Lung (tissue), 12 donors: ENCODE results near the gene FGGY. TPM values are rescaled to one million over a fixed set of nuclear protein-coding genes. Genes with fewer than 3 reads are reported as not detected.

ENCODE experiments used
- ATAC-seq: fragments of 200-7000 bp; cut with Tn5 transposase; one replicate; pipeline ENCODE4 v1.9.1; 2020; ENCODE audit warnings: moderate number of reproducible peaks; ENCODE audit not compliant: insufficient read depth, low FRiP score
- DNase-seq, 3 donors: peaks; one replicate each; pipeline ENCODE4 v3.0.0-alpha.2; 2013 to 2017
- H3K27ac ChIP-seq, 2 donors: one replicate each; pipeline ENCODE4 v1.5.1; 2013; ENCODE audit warnings: mild to moderate bottlenecking in 2 of 2, moderate library complexity in 2 of 2, control low read depth in 1 of 2, inconsistent platforms in 1 of 2, low read depth in 1 of 2, low read length in 1 of 2
- H3K27me3 ChIP-seq, 3 donors: one replicate each; pipeline ENCODE4 v1.5.1; 2013; ENCODE audit warnings: low read length in 2 of 3; ENCODE audit not compliant: control insufficient read depth in 3 of 3, insufficient read depth in 3 of 3
- H3K36me3 ChIP-seq, 4 donors: one replicate each; pipeline ENCODE4 v1.5.1; 2013; ENCODE audit warnings: low read length in 4 of 4, mild to moderate bottlenecking in 1 of 4, moderate library complexity in 1 of 4; ENCODE audit not compliant: control insufficient read depth in 4 of 4, insufficient read depth in 4 of 4
- H3K4me1 ChIP-seq, 5 donors: one replicate each; pipeline ENCODE4 v1.5.1; 2013; ENCODE audit warnings: low read length in 5 of 5, mild to moderate bottlenecking in 2 of 5, moderate library complexity in 1 of 5; ENCODE audit not compliant: control insufficient read depth in 5 of 5, insufficient read depth in 5 of 5
- H3K4me3 ChIP-seq: one replicate; pipeline ENCODE4 v1.5.1; 2013; ENCODE audit warnings: mild to moderate bottlenecking, control low read depth, moderate library complexity
- H3K9ac ChIP-seq, 2 donors: one replicate each; pipeline ENCODE4 v1.5.1; 2013; ENCODE audit warnings: low read length in 2 of 2, control low read depth in 1 of 2; ENCODE audit not compliant: insufficient read depth in 1 of 2
- H3K9me3 ChIP-seq, 4 donors: one replicate each; pipeline ENCODE4 v1.5.1; 2013; ENCODE audit warnings: low read length in 3 of 4, mild to moderate bottlenecking in 1 of 4, moderate library complexity in 1 of 4; ENCODE audit not compliant: control insufficient read depth in 4 of 4, insufficient read depth in 3 of 4
- WGBS, 2 donors: extraction: QIAGEN DNeasy Blood & Tissue Kit; methylation state at CpG; one replicate each; pipeline ENCODE4 v1.1.7; 2013; 5-methylcytosine and 5-hydroxymethylcytosine counted together
- polyA plus RNA-seq, 2 donors: library from polyadenylated mRNA; stranded (reverse); fragments of 200-250 nt; gene quantifications; one replicate each; pipeline ENCODE4 v1.2.1, GENCODE V29; 2013
- total RNA-seq, 2 donors: library from RNA; depleted of rRNA in 1 of 2; stranded (reverse); fragments of >200 nt in 1 of 2; gene quantifications; one replicate each; pipeline ENCODE4 v1.2.1, GENCODE V29; 2014 to 2021
- TF ChIP-seq, protein P1 (sequence below): IDR thresholded peaks from 2 replicates; pipeline ENCODE4 v1.5.1; 2012; ENCODE audit warnings: mild to moderate bottlenecking; ENCODE audit errors: control extremely low read depth, extremely low read depth
- donor health status: control.
- donor health status: control.
- donor health status: Bipolar disorder and iron deficiency.
- donor health status: healthy.
- donor health status: DM: yes; HTN: yes; CAD: no.

The FGGY gene
- total and polyA plus RNA-seq, 4 donors: 16.1 to 42.3 (median 18.3) TPM

GRCh38 chr1:59436637-59437036 lies 139.7 kb downstream of the FGGY start:
- no peak overlapping the region for H3K4me3 ChIP-seq
- H3K27me3 ChIP-seq: no peaks in the 10 kb centered on the region
- DNase-seq: no peak
- no peaks in the 10 kb centered on the region for H3K36me3 ChIP-seq
- H3K9me3 ChIP-seq: no peaks in the 10 kb centered on the region
- no peak overlapping the region for H3K27ac ChIP-seq
- H3K9ac ChIP-seq: no peak overlapping the region
- H3K4me1 ChIP-seq: peaks cover 3 to 38% (median 15%) of the 10 kb centered on the region in 5 donors
- no peak for ATAC-seq
- TF ChIP-seq, protein P1, sequence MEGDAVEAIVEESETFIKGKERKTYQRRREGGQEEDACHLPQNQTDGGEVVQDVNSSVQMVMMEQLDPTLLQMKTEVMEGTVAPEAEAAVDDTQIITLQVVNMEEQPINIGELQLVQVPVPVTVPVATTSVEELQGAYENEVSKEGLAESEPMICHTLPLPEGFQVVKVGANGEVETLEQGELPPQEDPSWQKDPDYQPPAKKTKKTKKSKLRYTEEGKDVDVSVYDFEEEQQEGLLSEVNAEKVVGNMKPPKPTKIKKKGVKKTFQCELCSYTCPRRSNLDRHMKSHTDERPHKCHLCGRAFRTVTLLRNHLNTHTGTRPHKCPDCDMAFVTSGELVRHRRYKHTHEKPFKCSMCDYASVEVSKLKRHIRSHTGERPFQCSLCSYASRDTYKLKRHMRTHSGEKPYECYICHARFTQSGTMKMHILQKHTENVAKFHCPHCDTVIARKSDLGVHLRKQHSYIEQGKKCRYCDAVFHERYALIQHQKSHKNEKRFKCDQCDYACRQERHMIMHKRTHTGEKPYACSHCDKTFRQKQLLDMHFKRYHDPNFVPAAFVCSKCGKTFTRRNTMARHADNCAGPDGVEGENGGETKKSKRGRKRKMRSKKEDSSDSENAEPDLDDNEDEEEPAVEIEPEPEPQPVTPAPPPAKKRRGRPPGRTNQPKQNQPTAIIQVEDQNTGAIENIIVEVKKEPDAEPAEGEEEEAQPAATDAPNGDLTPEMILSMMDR: no peak
- 53 to 69% methylated on average over 2 of the region's 2 CpGs for WGBS, 2 donors

DNA sequence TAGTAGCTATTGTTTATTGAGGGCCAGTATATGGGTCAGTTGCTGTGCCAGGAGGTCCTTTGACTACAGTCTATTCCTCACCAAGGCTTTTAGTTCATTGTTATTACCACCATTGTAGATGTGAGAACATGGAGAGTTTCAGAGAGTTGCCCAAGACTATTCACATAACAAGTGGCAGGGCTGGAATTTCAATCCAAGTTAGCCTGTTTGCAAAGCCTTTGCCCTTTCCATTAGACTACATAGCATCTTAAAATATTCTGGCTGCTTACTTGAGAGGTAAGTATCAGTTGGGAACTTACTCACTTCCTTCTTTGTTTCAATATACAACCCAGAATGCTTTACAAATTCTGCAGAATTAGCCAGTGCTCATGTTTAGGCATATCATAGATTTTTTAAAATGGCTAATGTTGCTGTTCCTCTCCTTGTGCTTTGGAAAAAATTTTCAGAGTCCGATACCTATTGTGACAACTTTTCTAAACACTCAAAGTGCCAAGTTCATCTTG lies 141.2 kb downstream of the FGGY start:
- no peak overlapping the region for H3K4me3 ChIP-seq
- ATAC-seq: no peak
- H3K27ac ChIP-seq: no peak overlapping the region
- H3K4me1 ChIP-seq: peaks cover 4 to 40% (median 15%) of the 10 kb centered on the region in 5 donors
- DNase-seq: peak in 1 of 3 donors; percentile 51
- no peaks in the 10 kb centered on the region for H3K9me3 ChIP-seq
- H3K9ac ChIP-seq: no peak overlapping the region
- H3K27me3 ChIP-seq: no peaks in the 10 kb centered on the region
- WGBS, 2 donors: 83 to 85% methylated on average over 1 of the region's 1 CpG
- H3K36me3 ChIP-seq: no peaks in the 10 kb centered on the region
- TF ChIP-seq, protein P1: no peak

DNA sequence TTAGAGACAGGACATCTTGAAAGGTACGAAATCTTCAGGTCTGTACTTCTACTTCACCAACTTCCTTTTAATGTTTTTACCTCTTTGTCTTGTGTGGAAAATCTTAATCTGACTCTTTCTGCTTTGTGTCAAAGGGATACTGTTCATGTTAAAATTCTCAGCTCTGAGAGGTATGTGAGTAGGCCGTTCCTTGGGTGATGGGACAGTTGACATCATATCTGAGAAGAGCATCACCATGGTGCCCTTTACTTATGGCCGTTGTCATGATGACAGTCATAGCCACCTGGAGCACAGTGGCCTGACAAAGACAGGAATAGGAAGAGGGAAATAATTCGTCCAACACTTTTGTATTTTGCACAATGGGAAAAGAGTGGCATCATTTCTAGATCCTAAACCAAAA lies 145.6 kb downstream of the FGGY start:
- DNase-seq: no peak
- H3K36me3 ChIP-seq: no peaks in the 10 kb centered on the region
- H3K4me1 ChIP-seq: peaks cover 9 to 38% (median 17%) of the 10 kb centered on the region in 5 donors
- H3K27ac ChIP-seq: no peak overlapping the region
- WGBS, 2 donors: 88 to 89% methylated on average over 4 of the region's 4 CpGs
- no peak overlapping the region for H3K4me3 ChIP-seq
- no peak for ATAC-seq
- no peaks in the 10 kb centered on the region for H3K9me3 ChIP-seq
- H3K9ac ChIP-seq: no peak overlapping the region
- TF ChIP-seq, protein P1: no peak
- H3K27me3 ChIP-seq: no peaks in the 10 kb centered on the region

DNA sequence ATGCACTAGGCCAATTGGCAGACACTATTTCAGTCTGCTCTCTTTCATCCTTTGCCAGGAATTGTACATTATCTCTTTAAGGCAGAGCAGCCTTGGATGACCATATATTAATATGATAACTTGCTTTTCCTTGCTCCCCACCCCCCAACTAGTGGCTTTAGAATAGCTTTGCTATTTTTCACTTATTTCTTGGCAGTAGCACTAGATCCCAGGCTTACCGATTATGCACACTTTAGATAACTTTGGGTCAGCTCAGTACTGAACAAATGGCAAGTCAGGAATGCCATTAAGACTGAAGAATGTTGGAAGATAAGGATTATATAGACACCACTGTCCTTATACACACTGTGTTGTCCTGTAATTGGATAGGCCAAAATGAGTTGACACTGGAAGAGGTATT lies 146.4 kb downstream of the FGGY start:
- DNase-seq: peak in 2 of 3 donors; percentile 52 to 70
- H3K27me3 ChIP-seq: no peaks in the 10 kb centered on the region
- no peak overlapping the region for H3K27ac ChIP-seq
- 47 to 76% methylated on average over 1 of the region's 1 CpG for WGBS, 2 donors
- no peak overlapping the region for H3K9ac ChIP-seq
- H3K36me3 ChIP-seq: no peaks in the 10 kb centered on the region
- ATAC-seq: no peak
- H3K9me3 ChIP-seq: no peaks in the 10 kb centered on the region
- H3K4me1 ChIP-seq: peaks cover 9 to 30% (median 16%) of the 10 kb centered on the region in 5 donors
- no peak overlapping the region for H3K4me3 ChIP-seq
- TF ChIP-seq, protein P1: no peak
